ENCODE data around the gene PUS10.

PUS10 gene

GRCh38 chr2:61045999-61046398, 27.9 kb upstream of the PUS10 start:
- ChIA-PET CTCF (interaction anchor here (1.0 kb wide), 1 partner anchor 11 kb away, joined by 4 read pairs; no protein-coding TSS in a partner anchor), POLR2A (no interaction called here)
- H3K4me3 ChIP-seq (ENCODE audit: low read depth, low read length): no peak overlapping the region
- peaks cover 6% of the 10 kb centered on the region for H3K4me1 ChIP-seq (ENCODE audit: control insufficient read depth, insufficient read depth, low read length)
- no peak overlapping the region for H3K27ac ChIP-seq (ENCODE audit: extremely low read depth, low read depth, low read length)
- no peaks in the 10 kb centered on the region for H3K9me3 ChIP-seq (ENCODE audit: control insufficient read depth, insufficient read depth, low read depth, low read length)
- peaks cover 17 to 30% of the 10 kb centered on the region in 2 experiments for H3K36me3 ChIP-seq (ENCODE audit: control insufficient read depth in 2 of 2, insufficient read depth in 1 of 2, low read length in 2 of 2)
- TF ChIP-seq ZNF837 (tag by site-specific recombination; IDR thresholded peaks at IDR 0.05): no peak
- no peak for TF ChIP-seq WT1 (tag by site-specific recombination; IDR thresholded peaks at IDR 0.05)
- TF ChIP-seq, protein P1, sequence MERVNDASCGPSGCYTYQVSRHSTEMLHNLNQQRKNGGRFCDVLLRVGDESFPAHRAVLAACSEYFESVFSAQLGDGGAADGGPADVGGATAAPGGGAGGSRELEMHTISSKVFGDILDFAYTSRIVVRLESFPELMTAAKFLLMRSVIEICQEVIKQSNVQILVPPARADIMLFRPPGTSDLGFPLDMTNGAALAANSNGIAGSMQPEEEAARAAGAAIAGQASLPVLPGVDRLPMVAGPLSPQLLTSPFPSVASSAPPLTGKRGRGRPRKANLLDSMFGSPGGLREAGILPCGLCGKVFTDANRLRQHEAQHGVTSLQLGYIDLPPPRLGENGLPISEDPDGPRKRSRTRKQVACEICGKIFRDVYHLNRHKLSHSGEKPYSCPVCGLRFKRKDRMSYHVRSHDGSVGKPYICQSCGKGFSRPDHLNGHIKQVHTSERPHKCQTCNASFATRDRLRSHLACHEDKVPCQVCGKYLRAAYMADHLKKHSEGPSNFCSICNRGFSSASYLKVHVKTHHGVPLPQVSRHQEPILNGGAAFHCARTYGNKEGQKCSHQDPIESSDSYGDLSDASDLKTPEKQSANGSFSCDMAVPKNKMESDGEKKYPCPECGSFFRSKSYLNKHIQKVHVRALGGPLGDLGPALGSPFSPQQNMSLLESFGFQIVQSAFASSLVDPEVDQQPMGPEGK (tag by site-specific recombination; IDR thresholded peaks at IDR 0.05): 0 out of 2 replicates have a peak, but pooled peaks have one; percentile 41
- TF ChIP-seq, protein P2, sequence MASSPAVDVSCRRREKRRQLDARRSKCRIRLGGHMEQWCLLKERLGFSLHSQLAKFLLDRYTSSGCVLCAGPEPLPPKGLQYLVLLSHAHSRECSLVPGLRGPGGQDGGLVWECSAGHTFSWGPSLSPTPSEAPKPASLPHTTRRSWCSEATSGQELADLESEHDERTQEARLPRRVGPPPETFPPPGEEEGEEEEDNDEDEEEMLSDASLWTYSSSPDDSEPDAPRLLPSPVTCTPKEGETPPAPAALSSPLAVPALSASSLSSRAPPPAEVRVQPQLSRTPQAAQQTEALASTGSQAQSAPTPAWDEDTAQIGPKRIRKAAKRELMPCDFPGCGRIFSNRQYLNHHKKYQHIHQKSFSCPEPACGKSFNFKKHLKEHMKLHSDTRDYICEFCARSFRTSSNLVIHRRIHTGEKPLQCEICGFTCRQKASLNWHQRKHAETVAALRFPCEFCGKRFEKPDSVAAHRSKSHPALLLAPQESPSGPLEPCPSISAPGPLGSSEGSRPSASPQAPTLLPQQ (tag by site-specific recombination; IDR thresholded peaks at IDR 0.05): peak; percentile 88
- no peak for TF ChIP-seq ZSCAN16 (tag by site-specific recombination; IDR thresholded peaks at IDR 0.05)
- no peak for TF ChIP-seq ZNF404 (tag by site-specific recombination; IDR thresholded peaks at IDR 0.05)
- TF ChIP-seq PRDM10 (tag by site-specific recombination; IDR thresholded peaks at IDR 0.05): 0 out of 2 replicates have a peak, but pooled peaks have one; percentile 41
- TF ChIP-seq ZNF366 (tag by site-specific recombination; conservative IDR thresholded peaks at IDR 0.05): peak; percentile 68
- 0 out of 2 replicates have a peak, but pooled peaks have one; percentile 23 for TF ChIP-seq ZNF660 (tag by site-specific recombination; IDR thresholded peaks at IDR 0.05)
- TF ChIP-seq MZF1 (tag by site-specific recombination; IDR thresholded peaks at IDR 0.05; ENCODE audit: borderline replicate concordance): no peak
- TF ChIP-seq ZXDB (tag by site-specific recombination; IDR thresholded peaks at IDR 0.05): no peak
- no peak for TF ChIP-seq ZBTB44 (tag by site-specific recombination; IDR thresholded peaks at IDR 0.05)
- TF ChIP-seq ZNF274 (IDR thresholded peaks at IDR 0.05; ENCODE audit: low read length): no peak
- no peak for TF ChIP-seq ZNF274 (tag by site-specific recombination; IDR thresholded peaks at IDR 0.05; ENCODE audit: borderline replicate concordance)
- TF ChIP-seq SP3 (tag by site-specific recombination; IDR thresholded peaks at IDR 0.05): no peak; the same call in 1 of the 2 replicates
- TF ChIP-seq ZNF670 (tag by site-specific recombination; IDR thresholded peaks at IDR 0.05; ENCODE audit: low read depth): no peak
- TF ChIP-seq ZNF324 (tag by site-specific recombination; IDR thresholded peaks at IDR 0.05): 0 out of 2 replicates have a peak, but pooled peaks have one; percentile 42
- no peak for TF ChIP-seq ZNF416 (tag by site-specific recombination; IDR thresholded peaks at IDR 0.05)
- TF ChIP-seq KLF16 (tag by site-specific recombination; IDR thresholded peaks at IDR 0.05): 0 out of 2 replicates have a peak, but pooled peaks have one; percentile 33
- no peak for TF ChIP-seq ZNF23 (tag by site-specific recombination; IDR thresholded peaks at IDR 0.05; ENCODE audit: borderline replicate concordance)
- TF ChIP-seq, protein P3, sequence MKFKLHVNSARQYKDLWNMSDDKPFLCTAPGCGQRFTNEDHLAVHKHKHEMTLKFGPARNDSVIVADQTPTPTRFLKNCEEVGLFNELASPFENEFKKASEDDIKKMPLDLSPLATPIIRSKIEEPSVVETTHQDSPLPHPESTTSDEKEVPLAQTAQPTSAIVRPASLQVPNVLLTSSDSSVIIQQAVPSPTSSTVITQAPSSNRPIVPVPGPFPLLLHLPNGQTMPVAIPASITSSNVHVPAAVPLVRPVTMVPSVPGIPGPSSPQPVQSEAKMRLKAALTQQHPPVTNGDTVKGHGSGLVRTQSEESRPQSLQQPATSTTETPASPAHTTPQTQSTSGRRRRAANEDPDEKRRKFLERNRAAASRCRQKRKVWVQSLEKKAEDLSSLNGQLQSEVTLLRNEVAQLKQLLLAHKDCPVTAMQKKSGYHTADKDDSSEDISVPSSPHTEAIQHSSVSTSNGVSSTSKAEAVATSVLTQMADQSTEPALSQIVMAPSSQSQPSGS (tag by site-specific recombination; IDR thresholded peaks at IDR 0.05; ENCODE audit: low read depth): peak; percentile 80
- no peak for TF ChIP-seq KLF7 (tag by site-specific recombination; IDR thresholded peaks at IDR 0.05; ENCODE audit: borderline replicate concordance)
- no peak for TF ChIP-seq ZNF658 (tag by site-specific recombination; IDR thresholded peaks at IDR 0.05)
- no peak for TF ChIP-seq HIC1 (tag by site-specific recombination; IDR thresholded peaks at IDR 0.05)
